GM21360 (cell line): Measurements from ENCODE around the gene PCSK7.

ENCODE experiments used
- ATAC-seq: cut with Tn5 transposase; IDR thresholded peaks from one replicate; pipeline ENCODE4 v1.9.1; 2021; ENCODE audit warnings: mild to moderate bottlenecking, moderate library complexity; ENCODE audit not compliant: unreplicated experiment

PCSK7 gene

GRCh38 chr11:117170210-117170609 lies 61.7 kb downstream of the PCSK7 start:
- ATAC-seq: no peak

DNA sequence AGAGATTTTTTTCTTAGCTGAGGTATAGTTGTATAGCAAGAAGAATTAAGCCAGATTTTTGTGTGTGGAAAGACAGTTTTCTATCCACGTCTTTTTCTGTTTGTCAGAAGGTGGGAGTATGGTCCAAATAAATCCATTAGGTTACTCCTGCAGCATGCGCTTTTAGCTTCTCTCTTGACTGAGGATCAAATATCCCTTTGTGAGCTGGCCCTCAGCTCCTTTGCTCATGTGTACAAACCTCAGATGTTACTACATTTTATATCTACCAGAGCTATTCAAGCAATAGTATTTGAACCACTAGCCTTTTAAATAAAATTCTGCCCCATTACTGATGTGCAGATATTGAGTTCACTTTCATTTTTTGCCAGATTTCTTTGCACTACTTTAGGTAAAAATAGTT lies 62.1 kb downstream of the PCSK7 start:
- no peak for ATAC-seq

- no peak for ATAC-seq
Measured at GRCh38 chr11:117166491-117166890, 65.4 kb downstream of the PCSK7 start.

- no peak for ATAC-seq
Measured at GRCh38 chr11:117160826-117161225, 71.0 kb downstream of the PCSK7 start.

GRCh38 chr11:117159892-117160291 lies 72.0 kb downstream of the PCSK7 start:
- no peak for ATAC-seq

DNA sequence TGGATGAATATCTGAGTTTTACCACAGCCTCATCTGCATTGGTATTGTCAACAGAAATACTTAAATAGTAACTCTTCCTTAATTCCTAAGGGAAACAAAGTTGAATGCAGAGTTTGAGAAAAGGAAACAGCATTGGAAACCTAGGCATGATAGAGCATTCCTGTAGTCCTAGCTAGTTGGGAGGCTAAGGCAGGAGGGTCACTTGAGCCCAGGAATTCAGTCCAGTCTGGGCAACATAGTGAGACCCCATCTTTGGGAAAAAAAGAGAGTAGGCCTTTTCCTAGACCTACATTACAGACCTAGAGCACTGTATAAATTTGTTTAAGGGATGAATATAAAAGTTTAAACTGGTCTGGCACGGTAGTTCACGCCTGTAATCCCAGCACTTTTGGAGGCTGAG lies 74.4 kb downstream of the PCSK7 start:
- ATAC-seq: no peak

DNA sequence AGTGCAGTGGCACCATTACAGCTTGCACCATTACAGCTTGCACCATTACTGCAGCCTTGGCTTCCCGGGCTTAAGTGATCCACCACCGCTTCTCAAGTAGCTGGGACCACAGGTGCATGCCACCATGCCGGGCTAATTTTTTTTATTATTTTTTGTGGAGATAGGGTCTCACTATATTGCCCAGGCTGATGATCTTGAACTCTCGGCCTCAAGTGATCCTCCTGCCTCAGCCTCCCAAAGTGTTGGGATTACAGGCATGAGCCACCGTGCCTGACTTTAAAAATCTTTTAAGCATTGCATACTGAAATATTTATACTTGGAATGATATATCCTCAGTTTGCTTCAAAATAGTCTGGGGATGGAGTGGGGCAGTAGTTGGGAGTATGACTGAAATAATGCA lies 77.4 kb downstream of the PCSK7 start:
- ATAC-seq: no peak
